ENCODE results near the gene CLK3. TPM values are rescaled to one million over a fixed set of nuclear protein-coding genes. Genes with fewer than 3 reads are reported as not detected.
"Not testable (repeated sequence)": the region's sequence is repeated elsewhere in the genome, so short reads cannot be mapped to it uniquely, and the experiment has no call there.

Gene CLK3
- total RNA-seq, 1 donor from 2014 or later, result 41.0 TPM

- no peak for ATAC-seq
Measured at GRCh38 chr15:74646480-74646879, 30.8 kb downstream of the CLK3 start.

GRCh38 chr15:74648051-74648842 is 32.6 kb downstream of the CLK3 start:
- ATAC-seq, result no peak

- peak; percentile 45 for ATAC-seq
Measured at GRCh38 chr15:74651242-74651741, 35.7 kb downstream of the CLK3 start.

- ATAC-seq, result peak; percentile 59
Measured at GRCh38 chr15:74653426-74654102, 37.9 kb downstream of the CLK3 start.

- ATAC-seq, result no peak
Measured at GRCh38 chr15:74655424-74655823, 39.8 kb downstream of the CLK3 start.

GRCh38 chr15:74656935-74657535 is 41.4 kb downstream of the CLK3 start:
- no peak for ATAC-seq

- no peak for ATAC-seq
Measured at GRCh38 chr15:74657846-74658245, 42.2 kb downstream of the CLK3 start.

- ATAC-seq, result not testable (repeated sequence)
Measured at GRCh38 chr15:74661280-74661679, 45.6 kb downstream of the CLK3 start.

GRCh38 chr15:74662064-74662860 is 46.6 kb downstream of the CLK3 start:
- no peak for ATAC-seq

GRCh38 chr15:74663303-74664027 is 47.8 kb downstream of the CLK3 start:
- no peak for ATAC-seq

- ATAC-seq, result peak; percentile 50
Measured at GRCh38 chr15:74664028-74664616, 48.5 kb downstream of the CLK3 start.

GRCh38 chr15:74664670-74665069 is 49.0 kb downstream of the CLK3 start:
- ATAC-seq, result no peak

GRCh38 chr15:74667975-74668374 is 52.3 kb downstream of the CLK3 start:
- no peak for ATAC-seq

- ATAC-seq, result no peak
Measured at GRCh38 chr15:74669627-74670026, 54.0 kb downstream of the CLK3 start.

GRCh38 chr15:74674161-74674560 is 58.5 kb downstream of the CLK3 start:
- peak; percentile 23 for ATAC-seq

GRCh38 chr15:74676801-74677200 is 61.2 kb downstream of the CLK3 start:
- no peak for ATAC-seq

Other genes with a start within 250 kb of the CLK3 start
- gene CYP11A1, start 248.2 kb upstream of the CLK3 start, total RNA-seq, result 3.2 TPM
- 4.0 TPM for gene SEMA7A, start 181.9 kb upstream of the CLK3 start, total RNA-seq
- 28.2 TPM for gene UBL7, start 154.7 kb upstream of the CLK3 start, total RNA-seq
- gene ARID3B, start 74.6 kb upstream of the CLK3 start, total RNA-seq, result 5.4 TPM
- gene EDC3, start 80.2 kb downstream of the CLK3 start, total RNA-seq, result 21.3 TPM
- gene CYP1A1, start 109.7 kb downstream of the CLK3 start, total RNA-seq, result not detected
- gene CYP1A2, start 133.0 kb downstream of the CLK3 start, total RNA-seq, result not detected
- gene CSK, start 166.2 kb downstream of the CLK3 start, total RNA-seq, result 77.1 TPM
- not detected for gene LMAN1L, start 197.0 kb downstream of the CLK3 start, total RNA-seq
- gene CPLX3, start 210.8 kb downstream of the CLK3 start, total RNA-seq, result not detected
- gene ULK3, start 227.3 kb downstream of the CLK3 start, total RNA-seq, result 43.3 TPM